Neural progenitor cell (in vitro differentiated cells): ENCODE data around the gene PCBP1. TPM values are rescaled to one million over a fixed set of nuclear protein-coding genes. Genes with fewer than 3 reads are reported as not detected.
A peak's percentile ranks its signal among the peaks of the same experiment; 100 is the strongest.
"Not testable (repeated sequence)": the region's sequence is repeated elsewhere in the genome, so short reads cannot be mapped to it uniquely, and the experiment has no call there.

ENCODE experiments used
- DNase-seq: peaks from one replicate; pipeline ENCODE4 v3.0.0-alpha.2; 2016; ENCODE audit warnings: low spot score
- H2AFZ ChIP-seq: fragments of 200-600 bp; sonication (generic); replicated peaks from 2 replicates; pipeline ENCODE4 v1.6.1; 2016; ENCODE audit warnings: antibody characterized with exemption
- H3F3A ChIP-seq: fragments of 200-600 bp; sonication (generic); 2 replicates; pipeline ENCODE4 v1.6.1; 2016; ENCODE audit warnings: antibody characterized with exemption, low read depth
- H3K27ac ChIP-seq: fragments of 200-600 bp; sonication (generic); 2 replicates; pipeline ENCODE4 v1.5.1; 2016; ENCODE audit warnings: mild to moderate bottlenecking
- H3K27me3 ChIP-seq: fragments of 200-600 bp; sonication (generic); 2 replicates; pipeline ENCODE4 v1.6.1; 2016; ENCODE audit warnings: mild to moderate bottlenecking, moderate library complexity
- H3K36me3 ChIP-seq: fragments of 200-600 bp; sonication (generic); 2 replicates; pipeline ENCODE4 v1.5.1; 2016
- H3K4me1 ChIP-seq: fragments of 200-600 bp; sonication (generic); 2 replicates; pipeline ENCODE4 v1.6.1; 2016; ENCODE audit warnings: mixed run types
- H3K4me2 ChIP-seq: fragments of 200-600 bp; sonication (generic); 2 replicates; pipeline ENCODE4 v1.6.1; 2016
- H3K4me3 ChIP-seq: fragments of 200-600 bp; sonication (generic); 2 replicates; pipeline ENCODE4 v1.5.1; 2016
- H3K79me2 ChIP-seq: fragments of 200-600 bp; sonication (generic); 2 replicates; pipeline ENCODE4 v1.6.1; 2016; ENCODE audit warnings: low read depth
- H3K9ac ChIP-seq: fragments of 200-600 bp; sonication (generic); 2 replicates; pipeline ENCODE4 v1.6.1; 2016
- H3K9me3 ChIP-seq: fragments of 200-600 bp; sonication (generic); 2 replicates; pipeline ENCODE4 v1.5.1; 2016; ENCODE audit warnings: low read depth
- H4K20me1 ChIP-seq: fragments of 200-600 bp; sonication (generic); 2 replicates; pipeline ENCODE4 v1.6.1; 2016; ENCODE audit warnings: low read depth
- H3K27ac Mint-ChIP-seq: 3 replicates; pipeline ENCODE4 v1.8.0; 2021; ENCODE audit warnings: mixed read lengths
- H3K27me3 Mint-ChIP-seq: 2 replicates; pipeline ENCODE4 v1.8.0; 2022; ENCODE audit warnings: low read depth, mild to moderate bottlenecking, inconsistent platforms, moderate library complexity, mixed read lengths; ENCODE audit not compliant: insufficient read depth
- H3K36me3 Mint-ChIP-seq: 3 replicates; pipeline ENCODE4 v1.8.0; 2021; ENCODE audit warnings: mixed read lengths
- H3K4me1 Mint-ChIP-seq: 3 replicates; pipeline ENCODE4 v1.8.0; 2021; ENCODE audit warnings: mixed read lengths
- H3K4me3 Mint-ChIP-seq: 3 replicates; pipeline ENCODE4 v1.8.0; 2021; ENCODE audit warnings: mild to moderate bottlenecking, moderate library complexity, mixed read lengths
- H3K9me3 Mint-ChIP-seq: 3 replicates; pipeline ENCODE4 v1.8.0; 2020; ENCODE audit warnings: mixed read lengths
- EZH2 ChIP-seq: fragments of 200-600 bp; sonication (generic); IDR thresholded peaks from 2 replicates; pipeline ENCODE4 v1.6.1; 2017; ENCODE audit warnings: antibody characterized with exemption, mild to moderate bottlenecking, moderate library complexity
- EZH2phosphoT487 ChIP-seq: fragments of 200-600 bp; sonication (generic); IDR thresholded peaks from 2 replicates; pipeline ENCODE4 v1.6.1; 2017; ENCODE audit warnings: antibody characterized with exemption
- total RNA-seq: library from RNA; depleted of rRNA; stranded (reverse); fragments of >200 nt; gene quantifications from 2 replicates; pipeline ENCODE4 v1.2.3, GENCODE V29; 2015; ENCODE audit warnings: low replicate concordance
- TF ChIP-seq, protein P1 (sequence below): fragments of 200-600 bp; sonication (generic); IDR thresholded peaks from 2 replicates; pipeline ENCODE4 v1.5.1; 2017; ENCODE audit warnings: antibody characterized with exemption, mild to moderate bottlenecking

PCBP1 gene
- total RNA-seq, 1 donor from 2014 or later: 62.0 TPM

DNA sequence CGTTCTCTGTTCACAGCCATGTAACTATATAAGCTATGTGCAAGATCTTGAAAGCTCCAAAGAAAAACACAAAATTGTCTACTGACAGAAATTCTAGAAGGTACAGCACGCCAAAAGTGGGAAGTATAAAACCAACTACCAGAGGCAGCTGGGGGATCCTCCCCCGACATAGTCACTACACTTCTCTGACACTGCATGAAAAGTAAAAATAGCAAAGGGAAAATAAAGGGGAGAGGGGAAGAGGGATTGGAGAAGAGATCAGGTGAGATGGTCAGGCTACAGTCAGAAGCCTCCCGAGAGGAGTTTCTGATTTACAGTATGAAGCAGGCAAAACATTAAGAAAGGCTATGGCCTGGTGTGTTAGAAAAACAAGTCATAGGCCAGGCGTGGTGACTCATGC lies 39.8 kb upstream of the PCBP1 start:
- H3F3A ChIP-seq: no peaks in the 10 kb centered on the region
- H3K4me3 ChIP-seq: no peak overlapping the region
- no peak overlapping the region for H3K27ac Mint-ChIP-seq
- no peaks in the 10 kb centered on the region for H3K79me2 ChIP-seq
- DNase-seq: no peak
- H3K9ac ChIP-seq: peak overlapping the region; percentile 13
- no peak overlapping the region for H2AFZ ChIP-seq
- no peak overlapping the region for H3K27ac ChIP-seq
- no peaks in the 10 kb centered on the region for H3K27me3 ChIP-seq
- no peaks in the 10 kb centered on the region for H3K27me3 Mint-ChIP-seq
- H3K4me1 ChIP-seq: no peaks in the 10 kb centered on the region
- H3K4me2 ChIP-seq: no peak overlapping the region
- H3K9me3 ChIP-seq: no peaks in the 10 kb centered on the region
- peaks cover 12% of the 10 kb centered on the region for H3K36me3 Mint-ChIP-seq
- H3K4me3 Mint-ChIP-seq: no peak overlapping the region
- no peaks in the 10 kb centered on the region for H3K4me1 Mint-ChIP-seq
- no peaks in the 10 kb centered on the region for H3K9me3 Mint-ChIP-seq
- TF ChIP-seq, protein P1, sequence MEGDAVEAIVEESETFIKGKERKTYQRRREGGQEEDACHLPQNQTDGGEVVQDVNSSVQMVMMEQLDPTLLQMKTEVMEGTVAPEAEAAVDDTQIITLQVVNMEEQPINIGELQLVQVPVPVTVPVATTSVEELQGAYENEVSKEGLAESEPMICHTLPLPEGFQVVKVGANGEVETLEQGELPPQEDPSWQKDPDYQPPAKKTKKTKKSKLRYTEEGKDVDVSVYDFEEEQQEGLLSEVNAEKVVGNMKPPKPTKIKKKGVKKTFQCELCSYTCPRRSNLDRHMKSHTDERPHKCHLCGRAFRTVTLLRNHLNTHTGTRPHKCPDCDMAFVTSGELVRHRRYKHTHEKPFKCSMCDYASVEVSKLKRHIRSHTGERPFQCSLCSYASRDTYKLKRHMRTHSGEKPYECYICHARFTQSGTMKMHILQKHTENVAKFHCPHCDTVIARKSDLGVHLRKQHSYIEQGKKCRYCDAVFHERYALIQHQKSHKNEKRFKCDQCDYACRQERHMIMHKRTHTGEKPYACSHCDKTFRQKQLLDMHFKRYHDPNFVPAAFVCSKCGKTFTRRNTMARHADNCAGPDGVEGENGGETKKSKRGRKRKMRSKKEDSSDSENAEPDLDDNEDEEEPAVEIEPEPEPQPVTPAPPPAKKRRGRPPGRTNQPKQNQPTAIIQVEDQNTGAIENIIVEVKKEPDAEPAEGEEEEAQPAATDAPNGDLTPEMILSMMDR: no peak
- TF ChIP-seq EZH2 (no peak), EZH2phosphoT487 (no peak)
- no peaks in the 10 kb centered on the region for H4K20me1 ChIP-seq
- no peaks in the 10 kb centered on the region for H3K36me3 ChIP-seq

DNA sequence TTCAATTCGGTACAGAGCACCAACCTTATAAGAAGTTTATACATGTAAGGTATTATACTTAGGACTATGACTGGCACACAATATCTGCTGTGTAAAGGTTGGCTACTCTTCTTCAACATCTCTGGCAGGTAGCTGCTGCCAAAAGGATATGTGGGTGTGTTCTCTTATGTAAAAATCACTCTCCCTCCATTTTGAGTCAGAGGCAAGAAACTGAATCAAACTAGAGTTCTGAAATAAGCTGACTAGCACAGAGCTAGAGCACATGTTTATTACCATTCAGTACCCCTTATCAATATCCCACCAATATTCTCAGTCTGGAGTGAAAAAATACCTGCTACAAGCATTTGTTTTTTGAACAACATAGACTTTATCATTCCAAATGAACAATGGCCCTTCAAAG lies 38.0 kb upstream of the PCBP1 start:
- Histone ChIP-seq H4K20me1 (no peaks in the 10 kb centered on the region), H3K4me2 (no peak overlapping the region), H2AFZ (no peak overlapping the region), H3K27me3 (no peaks in the 10 kb centered on the region), H3K9me3 (no peaks in the 10 kb centered on the region), H3K79me2 (no peaks in the 10 kb centered on the region), H3F3A (no peaks in the 10 kb centered on the region), H3K36me3 (no peaks in the 10 kb centered on the region), H3K27ac (no peak overlapping the region), H3K4me3 (no peak overlapping the region), H3K4me1 (no peaks in the 10 kb centered on the region), H3K9ac (no peak overlapping the region)
- no peaks in the 10 kb centered on the region for H3K4me1 Mint-ChIP-seq
- no peaks in the 10 kb centered on the region for H3K9me3 Mint-ChIP-seq
- TF ChIP-seq, protein P1: no peak
- TF ChIP-seq EZH2phosphoT487 (no peak), EZH2 (no peak)
- H3K4me3 Mint-ChIP-seq: no peak overlapping the region
- no peaks in the 10 kb centered on the region for H3K27me3 Mint-ChIP-seq
- H3K27ac Mint-ChIP-seq: no peak overlapping the region
- H3K36me3 Mint-ChIP-seq: peaks cover 12% of the 10 kb centered on the region
- no peak for DNase-seq

DNA sequence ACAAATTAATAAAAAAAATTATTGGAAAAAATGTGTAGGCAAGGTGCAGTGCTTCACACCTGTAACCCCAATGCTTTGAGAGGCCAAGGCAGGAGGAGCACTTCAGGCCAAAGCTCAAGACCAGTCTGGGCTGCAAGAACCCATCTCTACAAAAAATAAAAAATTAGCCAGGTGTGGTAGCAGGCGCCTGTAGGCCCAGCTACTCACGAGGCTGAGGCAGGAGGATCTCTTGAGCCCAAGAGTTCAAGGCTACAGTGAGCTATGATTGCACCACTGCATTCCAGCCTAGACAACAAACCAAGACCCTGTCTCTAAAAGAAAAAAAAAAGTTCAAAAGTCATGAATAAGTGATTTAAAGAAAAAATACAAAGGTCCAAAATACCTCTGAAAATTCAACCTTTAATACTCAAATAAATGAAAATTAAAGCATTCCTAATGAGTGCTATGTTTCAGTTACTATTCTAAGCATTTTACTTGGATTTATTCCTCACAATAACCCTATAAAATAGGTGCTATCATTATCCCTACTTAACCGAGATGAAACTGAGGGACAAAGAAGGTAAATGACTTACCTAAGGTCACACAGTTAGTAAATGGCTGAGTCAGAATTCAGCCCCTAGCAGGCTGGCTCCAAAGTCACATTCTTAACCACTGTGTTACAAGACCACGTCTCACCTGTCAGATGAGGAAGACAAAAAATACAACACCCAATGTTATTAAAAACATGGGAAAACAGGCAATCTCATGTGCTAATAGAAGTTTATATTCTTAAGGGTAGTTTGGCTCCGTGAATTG lies 36.4 kb upstream of the PCBP1 start:
- H3K27me3 Mint-ChIP-seq: no peaks in the 10 kb centered on the region
- H3K27me3 ChIP-seq: no peaks in the 10 kb centered on the region
- H3K4me1 ChIP-seq: no peaks in the 10 kb centered on the region
- no peak overlapping the region for H2AFZ ChIP-seq
- H3K79me2 ChIP-seq: no peaks in the 10 kb centered on the region
- H3K9ac ChIP-seq: no peak overlapping the region
- TF ChIP-seq, protein P1: no peak
- TF ChIP-seq EZH2 (no peak), EZH2phosphoT487 (no peak)
- H3K27ac Mint-ChIP-seq: no peak overlapping the region
- no peak overlapping the region for H3K4me2 ChIP-seq
- no peaks in the 10 kb centered on the region for H3K36me3 ChIP-seq
- H3K4me3 Mint-ChIP-seq: no peak overlapping the region
- H3K36me3 Mint-ChIP-seq: peaks cover 18% of the 10 kb centered on the region
- no peak for DNase-seq
- H3K27ac ChIP-seq: no peak overlapping the region
- H3K4me3 ChIP-seq: no peak overlapping the region
- no peaks in the 10 kb centered on the region for H4K20me1 ChIP-seq
- no peaks in the 10 kb centered on the region for H3K4me1 Mint-ChIP-seq
- H3K9me3 ChIP-seq: no peaks in the 10 kb centered on the region
- H3F3A ChIP-seq: no peaks in the 10 kb centered on the region
- no peaks in the 10 kb centered on the region for H3K9me3 Mint-ChIP-seq

DNA sequence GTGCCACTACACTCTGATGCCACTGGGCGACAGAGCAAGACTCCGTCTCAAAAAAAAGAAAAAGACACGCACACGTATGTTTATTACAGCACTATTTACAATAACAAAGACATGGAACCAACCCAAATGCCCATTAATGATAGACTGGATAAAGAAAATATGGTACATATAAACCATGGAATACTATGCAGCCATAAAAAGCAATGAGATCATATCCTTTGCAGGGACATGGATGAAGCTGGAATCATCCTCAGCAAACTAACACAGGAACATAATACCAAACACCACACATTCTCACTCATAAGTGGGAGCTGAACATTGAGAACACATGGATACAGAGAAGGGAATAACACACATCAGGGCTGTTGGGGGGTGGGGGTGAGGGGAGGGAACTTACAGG lies 32.0 kb upstream of the PCBP1 start:
- not testable (repeated sequence) for DNase-seq, H3K79me2 ChIP-seq, H3K27ac Mint-ChIP-seq, H3K4me2 ChIP-seq, H3K9me3 ChIP-seq, H3K4me3 Mint-ChIP-seq, H2AFZ ChIP-seq, H3K4me1 Mint-ChIP-seq, H3K4me1 ChIP-seq, H3K4me3 ChIP-seq, H3F3A ChIP-seq, H3K9ac ChIP-seq, H3K27me3 ChIP-seq, H3K27me3 Mint-ChIP-seq, H3K27ac ChIP-seq, H4K20me1 ChIP-seq, H3K9me3 Mint-ChIP-seq
- peaks cover 32% of the 10 kb centered on the region for H3K36me3 Mint-ChIP-seq
- peaks cover 14% of the 10 kb centered on the region for H3K36me3 ChIP-seq
